GM21528 (cell line): Measurements from ENCODE around the gene BCAN.

Experiments
- ATAC-seq: cut with Tn5 transposase; IDR thresholded peaks from one replicate; pipeline ENCODE4 v1.9.1; 2021; ENCODE audit warnings: mild to moderate bottlenecking, moderate library complexity; ENCODE audit not compliant: unreplicated experiment, low FRiP score

Gene BCAN

DNA sequence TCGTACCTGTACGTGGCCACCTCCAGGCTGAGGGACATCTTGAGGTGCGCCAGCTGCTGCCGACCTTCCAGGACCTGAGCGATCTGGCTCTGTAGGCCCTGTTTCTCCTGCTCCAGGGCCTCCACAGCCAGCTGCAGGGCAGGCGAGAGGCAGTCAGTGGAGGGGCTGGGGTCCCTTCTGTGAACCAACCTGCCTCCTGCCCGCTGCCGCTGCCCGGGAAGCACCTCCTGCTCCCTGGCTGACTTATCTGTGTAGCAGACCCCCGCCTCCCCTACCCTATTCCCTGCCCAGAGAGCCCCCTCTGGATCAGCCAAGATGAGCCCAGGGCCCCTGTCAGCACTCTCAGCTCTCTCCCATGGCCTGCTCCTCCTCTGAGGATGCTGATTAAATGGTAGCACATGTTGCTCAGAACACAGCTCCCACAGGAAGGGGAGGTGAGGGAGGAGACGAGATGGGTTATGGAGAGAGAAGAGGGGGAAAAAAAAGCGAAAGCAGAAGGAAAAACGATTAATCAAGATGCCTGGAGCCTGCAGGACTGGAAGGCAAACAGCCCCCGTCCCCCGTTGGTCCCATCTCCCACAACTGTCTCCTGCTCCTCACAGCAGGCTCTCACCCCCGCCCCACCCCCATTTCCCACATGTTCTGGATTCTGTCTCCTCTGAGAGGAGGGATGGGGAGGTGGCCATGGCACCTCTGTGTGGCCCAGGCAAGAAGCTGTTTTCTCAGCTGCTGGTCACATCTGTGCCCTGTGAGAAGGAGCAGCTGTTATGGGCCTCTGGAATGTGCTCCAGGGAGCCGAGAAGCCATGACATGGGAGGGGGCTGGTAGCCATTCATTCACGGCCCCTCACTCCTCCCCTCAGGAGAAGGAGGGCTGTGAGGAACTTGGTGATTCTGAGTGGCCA is 33.5 kb downstream of the BCAN start:
- no peak for ATAC-seq

- ATAC-seq = no peak
Observed at GRCh38 chr1:156676114-156676819, 34.4 kb downstream of the BCAN start.

GRCh38 chr1:156676820-156677615 is 35.1 kb downstream of the BCAN start, which contains the start of gene NES:
Gene NES, minus strand, starts transcription at chr1:156677407. Its CDS starts 143 bp downstream, at chr1:156677264.
- ATAC-seq = no peak

DNA sequence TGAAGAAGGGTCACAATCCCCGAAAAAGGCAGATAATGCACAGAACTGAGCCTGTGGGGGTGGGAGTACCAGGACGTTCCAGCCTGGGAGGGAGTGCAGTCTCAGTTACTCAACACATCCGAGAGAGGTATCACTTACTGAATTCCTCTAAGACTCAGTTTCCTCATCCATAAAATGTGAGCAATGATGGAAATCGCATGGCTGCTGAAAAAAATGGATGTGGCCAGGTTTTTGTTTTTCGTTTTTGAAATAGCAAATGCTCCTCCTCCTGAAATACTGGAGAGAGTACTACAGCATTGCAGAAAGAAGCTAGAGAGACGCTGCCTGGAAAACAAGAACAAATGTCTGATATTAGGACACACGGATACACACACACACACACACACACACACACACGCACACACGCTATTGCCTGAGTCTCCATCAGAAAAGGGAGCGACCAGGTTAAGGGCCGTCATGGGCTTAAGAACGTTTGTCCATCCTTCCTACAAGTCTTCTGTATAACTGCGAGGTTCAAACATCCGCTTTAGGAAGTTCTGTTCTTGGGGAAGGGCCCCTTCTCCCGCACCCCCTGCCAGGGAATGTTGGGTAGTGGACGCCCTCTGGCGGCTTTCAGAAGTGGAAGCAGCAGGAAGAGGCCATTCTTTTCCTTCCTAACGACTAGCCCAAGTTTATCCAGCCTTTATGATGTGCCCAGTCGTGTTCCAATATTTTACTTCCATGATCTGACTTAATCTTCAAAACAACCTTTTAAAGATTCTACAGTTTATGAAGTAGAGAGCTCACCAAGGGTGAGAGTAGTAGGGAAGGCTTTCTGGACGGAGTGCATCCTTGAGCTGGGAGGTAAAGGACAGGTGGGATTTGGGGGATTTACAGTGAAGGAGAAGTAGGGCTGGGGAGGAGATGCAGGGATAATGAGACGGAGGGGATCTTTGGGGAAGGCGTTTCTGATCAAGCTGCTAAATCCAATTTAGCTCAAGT is 36.0 kb downstream of the BCAN start:
- ATAC-seq = no peak

GRCh38 chr1:156680056-156680455 is 38.1 kb downstream of the BCAN start:
- no peak for ATAC-seq

DNA sequence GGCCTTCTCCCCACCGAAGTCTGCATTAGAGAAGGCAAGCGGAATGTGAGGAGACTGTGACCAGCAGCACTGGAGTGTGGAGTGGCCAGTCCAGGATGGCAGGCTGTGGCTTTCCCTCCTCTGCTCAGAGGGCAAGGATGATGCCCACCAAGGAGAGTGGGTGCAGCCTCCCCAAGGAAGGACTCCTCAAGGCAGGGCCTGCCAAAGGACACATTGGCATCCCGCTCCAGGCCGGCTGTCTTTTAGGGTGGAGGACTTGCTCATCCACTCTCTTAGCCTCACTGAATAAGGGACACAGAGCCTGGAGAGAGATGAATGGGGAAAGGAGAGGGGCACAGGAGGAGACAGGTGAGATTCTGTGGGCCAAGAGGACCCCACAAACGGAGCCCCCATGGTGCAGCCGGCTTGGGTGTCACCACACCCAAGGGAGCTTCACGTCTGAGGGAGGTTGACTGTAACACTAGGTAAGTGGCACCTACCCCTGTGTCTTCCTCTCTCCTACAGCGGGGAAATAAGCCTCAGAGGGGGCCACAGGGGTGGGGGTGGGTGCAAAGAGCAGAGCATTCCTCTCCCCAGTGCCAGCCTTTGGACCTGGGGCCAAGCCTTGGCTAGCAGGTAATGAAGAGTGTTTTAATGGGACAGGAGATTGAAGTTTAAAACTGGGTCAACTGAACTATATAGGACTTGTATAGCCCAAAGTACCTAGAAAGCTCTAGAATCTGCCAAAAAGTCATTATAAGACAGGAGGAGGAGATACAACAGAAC is 39.5 kb downstream of the BCAN start:
- ATAC-seq = no peak

DNA sequence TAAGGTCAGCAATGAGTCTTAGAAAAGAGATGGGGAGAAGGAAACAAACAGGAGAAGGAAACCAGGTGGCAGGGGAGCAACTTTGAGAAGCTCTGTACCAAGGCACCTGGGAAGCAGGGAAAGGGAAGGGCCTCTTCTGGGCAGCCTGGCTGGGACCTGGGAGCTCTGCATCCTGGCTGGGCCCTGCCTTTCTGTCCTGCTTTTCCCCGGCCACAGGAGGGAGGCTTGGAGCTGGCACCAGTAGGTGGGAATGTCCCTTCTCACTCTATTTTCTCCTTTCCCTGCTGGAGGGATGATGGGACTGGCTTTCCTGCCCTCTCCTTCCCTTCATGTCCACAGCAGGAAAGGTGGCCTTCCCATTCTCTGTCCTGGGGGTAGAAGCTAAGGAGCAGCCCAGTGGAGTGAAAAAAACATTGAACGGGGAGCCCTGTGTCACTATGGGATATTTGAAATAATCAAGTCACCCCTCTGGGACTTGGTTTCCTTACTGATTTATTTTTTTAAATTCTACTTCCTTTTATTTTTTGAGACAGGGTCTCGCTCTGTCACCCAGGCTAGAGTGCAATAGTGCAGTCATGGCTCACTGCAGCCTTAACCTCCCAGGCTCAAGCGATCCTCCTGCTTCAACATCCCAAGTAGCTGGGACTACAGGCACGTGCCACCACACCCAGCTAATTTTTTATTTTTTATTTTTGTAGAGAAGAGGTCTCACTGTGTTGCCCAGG is 40.4 kb downstream of the BCAN start:
- no peak for ATAC-seq

GRCh38 chr1:156684227-156684782 is 42.4 kb downstream of the BCAN start:
- no peak for ATAC-seq

DNA sequence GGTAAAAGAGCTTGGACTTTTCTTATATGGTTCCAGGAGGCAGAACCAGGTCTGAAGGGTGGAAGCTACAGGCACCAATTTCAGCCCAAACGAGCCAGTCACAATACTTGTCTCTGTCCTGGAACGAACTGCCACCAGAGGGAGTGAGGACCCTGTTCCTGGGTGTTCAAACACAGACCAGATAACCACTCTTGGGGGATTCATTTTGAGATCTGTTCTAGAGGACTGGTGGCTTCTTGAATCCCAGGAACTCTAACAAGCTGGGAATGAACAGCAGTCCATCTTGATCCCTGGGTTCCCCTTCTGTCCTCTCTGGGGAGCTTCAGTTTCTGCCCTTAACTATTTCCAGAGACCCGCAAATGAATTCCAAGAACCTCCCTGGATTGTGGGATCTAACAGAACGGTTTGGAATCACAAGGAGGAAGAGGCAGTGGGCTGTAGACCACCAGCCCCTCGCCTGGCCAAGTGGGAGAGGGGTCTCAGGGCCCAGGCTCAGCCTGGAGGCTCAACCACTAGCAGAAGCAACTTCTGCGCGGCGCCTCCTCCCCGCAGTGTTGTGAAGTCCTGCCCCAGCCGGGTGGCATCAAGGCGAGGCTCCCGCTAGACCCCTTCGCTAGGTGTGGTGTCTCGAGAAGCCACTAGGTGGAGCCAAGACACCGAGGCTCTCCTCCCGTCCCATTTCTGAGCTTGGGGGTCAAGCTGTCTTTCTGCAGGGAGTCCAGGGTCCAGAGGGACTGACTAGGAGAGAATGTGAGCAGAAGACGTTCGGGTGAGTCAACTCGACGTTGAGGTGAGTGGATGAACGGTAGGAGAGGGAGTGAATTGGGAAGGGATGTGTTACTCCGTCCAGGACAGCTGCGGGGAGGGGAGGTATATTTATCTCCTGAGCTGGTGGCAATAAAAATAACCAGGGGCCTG is 47.4 kb downstream of the BCAN start:
- no peak for ATAC-seq

DNA sequence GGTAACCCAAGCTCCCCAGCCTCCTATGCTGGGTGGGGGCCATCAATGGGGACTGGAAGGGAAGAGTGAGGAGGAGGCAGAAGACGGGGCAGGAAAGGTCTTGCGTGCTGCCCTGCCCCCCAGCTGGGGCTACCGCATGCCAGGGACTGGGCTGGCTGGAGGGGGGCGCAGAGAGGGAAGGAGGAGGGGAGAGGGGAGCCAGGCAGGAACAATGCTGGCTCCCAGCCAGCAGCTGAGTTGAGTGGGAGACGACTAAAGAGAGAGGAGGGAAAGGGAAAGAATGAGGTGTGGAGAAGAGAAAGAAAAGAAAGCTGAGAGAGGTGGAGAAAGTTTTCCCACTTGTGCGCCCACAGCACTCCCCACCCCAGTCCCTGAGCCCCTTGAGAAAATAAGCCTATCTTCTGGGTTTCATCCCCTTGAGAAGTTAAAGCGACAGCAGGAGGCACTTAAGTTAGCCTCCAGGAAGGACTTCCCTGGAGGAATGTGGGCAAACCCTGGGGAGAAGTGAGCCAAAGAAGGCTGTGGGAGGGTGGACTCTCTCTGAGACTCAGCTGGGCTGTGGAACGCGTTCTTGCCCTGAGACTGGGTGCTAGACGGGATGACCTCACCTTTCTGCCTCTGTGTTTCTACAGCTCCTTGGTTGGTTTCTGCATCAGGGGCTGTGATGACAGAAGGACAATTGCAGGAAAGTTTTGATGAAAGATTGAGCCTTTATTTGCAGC is 48.2 kb downstream of the BCAN start:
- ATAC-seq = no peak

DNA sequence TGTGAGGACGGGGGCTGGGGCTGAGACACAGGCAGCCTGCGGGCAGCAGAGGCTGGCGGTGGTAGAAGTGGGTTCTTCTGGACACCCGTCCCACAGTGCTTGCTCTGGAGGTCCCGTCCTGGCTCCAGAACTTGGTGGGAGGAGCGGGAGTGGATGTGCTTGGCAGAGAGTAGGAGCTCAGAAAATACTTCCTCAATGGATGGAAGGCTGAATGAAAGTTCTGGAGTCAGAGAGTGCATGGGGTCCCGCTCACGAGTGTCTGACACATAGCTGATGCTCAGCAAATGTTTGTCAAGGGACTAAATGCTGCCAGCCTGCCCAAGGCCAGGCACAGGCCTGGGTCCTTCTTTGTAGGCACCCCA is 48.7 kb downstream of the BCAN start:
- ATAC-seq = no peak

DNA sequence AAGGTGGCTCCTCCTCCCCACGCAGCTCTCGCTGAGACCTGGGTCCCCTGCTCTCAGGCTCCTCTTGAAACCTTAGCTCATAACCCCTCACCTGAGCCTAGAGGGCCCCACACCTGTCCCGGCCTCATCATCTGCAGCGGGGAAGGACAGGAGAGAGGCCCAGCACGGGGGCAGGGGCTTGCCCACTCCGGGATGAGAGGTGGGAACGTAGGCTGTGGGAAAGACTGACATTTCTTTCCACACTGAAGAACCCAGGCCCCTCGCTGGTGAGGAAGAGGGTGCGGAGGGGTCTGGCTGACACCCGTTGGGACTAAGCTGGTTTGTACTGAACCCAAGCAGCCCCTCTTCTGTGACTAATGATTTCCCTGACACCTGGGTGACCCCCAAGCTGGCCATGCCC is 49.3 kb downstream of the BCAN start:
- no peak for ATAC-seq

DNA sequence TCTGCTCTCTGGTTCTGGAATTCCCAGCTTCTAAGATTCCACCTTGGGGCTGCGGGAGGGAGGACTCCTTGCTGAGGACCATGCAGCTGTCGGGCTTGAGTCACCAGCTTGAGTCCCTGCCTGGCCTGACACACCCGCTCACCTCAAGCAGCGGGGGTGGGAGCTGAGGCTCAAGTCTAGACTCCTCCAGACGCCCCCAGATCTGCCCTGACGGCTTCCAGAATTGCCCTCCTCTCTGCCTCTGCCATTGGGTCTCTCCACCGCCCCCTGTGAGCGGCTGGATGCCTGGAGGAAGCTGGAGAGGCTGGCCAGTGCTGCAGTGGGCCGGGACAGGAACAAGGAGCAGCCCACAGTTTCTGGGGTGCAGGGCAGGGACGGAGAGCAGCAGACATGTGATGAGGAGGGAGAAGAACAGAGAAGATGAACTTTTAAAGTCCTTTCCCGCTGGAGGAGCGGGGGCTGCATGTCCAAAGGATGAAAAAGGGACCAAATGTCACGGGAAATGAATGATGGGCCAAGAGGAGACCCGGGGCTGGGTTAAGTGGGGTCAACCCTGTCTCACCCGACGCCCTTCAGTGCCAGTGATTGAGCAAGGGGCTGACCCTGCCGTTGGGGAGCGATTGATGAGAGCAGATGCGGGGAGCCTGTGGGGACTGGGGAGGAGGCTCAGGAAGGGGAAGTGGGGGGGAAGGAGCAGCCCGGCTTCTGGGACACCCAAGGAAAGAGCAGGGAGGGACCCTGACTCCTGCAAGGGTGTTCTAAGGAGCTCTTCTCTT is 49.9 kb downstream of the BCAN start:
- no peak for ATAC-seq

- no peak for ATAC-seq
Observed at GRCh38 chr1:156692441-156692924, 50.6 kb downstream of the BCAN start.
